HG02852 (cell line): ENCODE results near the gene IMPG2.
"Not testable (repeated sequence)": the region's sequence is repeated elsewhere in the genome, so short reads cannot be mapped to it uniquely, and the experiment has no call there.

Experiments
- ATAC-seq: cut with Tn5 transposase; IDR thresholded peaks from one replicate; pipeline ENCODE4 v1.9.1; 2021; ENCODE audit warnings: mild to moderate bottlenecking, moderate library complexity; ENCODE audit not compliant: unreplicated experiment

Gene IMPG2

GRCh38 chr3:101320475-101320874 lies at the start of gene IMPG2:
Gene IMPG2 (minus strand): TSS chr3:101320575. CDS start chr3:101320372, 203 bp downstream.
- no peak for ATAC-seq

GRCh38 chr3:101362406-101362805 lies 42.0 kb upstream of the IMPG2 start:
- no peak for ATAC-seq

DNA sequence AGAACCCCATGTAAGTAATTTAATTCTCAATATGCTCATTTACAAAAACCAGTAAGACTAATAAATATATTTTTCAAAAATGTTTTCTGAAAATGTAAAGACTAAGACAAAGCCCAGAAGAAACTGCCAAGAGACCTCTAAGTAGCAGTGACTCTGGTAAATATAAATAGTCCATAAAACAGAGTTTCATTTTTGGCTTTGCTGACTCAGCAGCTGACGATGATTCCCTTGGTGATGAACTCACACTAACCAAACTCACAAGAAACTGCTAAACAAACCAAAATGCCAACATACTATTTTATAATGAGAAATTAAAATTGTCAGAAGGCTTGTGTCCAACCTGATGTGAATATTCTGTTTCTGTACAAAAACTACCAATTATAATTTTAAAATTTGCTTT lies 31.5 kb upstream of the IMPG2 start:
- ATAC-seq, result no peak

- no peak for ATAC-seq
Measured at GRCh38 chr3:101340591-101340990, 20.2 kb upstream of the IMPG2 start.

GRCh38 chr3:101333883-101334282 lies 13.5 kb upstream of the IMPG2 start:
- no peak for ATAC-seq

GRCh38 chr3:101329016-101329673 lies 8.8 kb upstream of the IMPG2 start:
- ATAC-seq, result no peak

- ATAC-seq, result no peak
Measured at GRCh38 chr3:101325393-101326134, 5.2 kb upstream of the IMPG2 start.

- no peak for ATAC-seq
Measured at GRCh38 chr3:101319531-101319930, 844 bp downstream of the IMPG2 start.

DNA sequence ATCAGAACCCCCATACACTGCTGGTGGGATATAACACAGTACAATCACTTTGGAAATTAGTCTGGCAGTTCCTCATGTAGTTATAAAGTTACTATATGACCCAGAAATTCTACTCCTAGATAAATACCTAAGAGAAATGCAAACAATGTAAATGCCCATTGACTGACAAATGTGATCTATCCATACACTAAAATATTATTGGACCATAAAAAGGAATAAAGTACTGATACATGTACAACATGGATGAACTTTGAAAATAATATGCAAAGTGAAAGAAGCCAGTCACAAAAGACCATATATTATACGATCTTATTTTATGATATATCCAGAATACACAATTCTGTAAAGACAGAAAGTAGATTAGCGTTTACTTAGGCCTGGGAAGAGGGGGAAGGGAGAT lies 7.8 kb downstream of the IMPG2 start:
- ATAC-seq, result no peak

DNA sequence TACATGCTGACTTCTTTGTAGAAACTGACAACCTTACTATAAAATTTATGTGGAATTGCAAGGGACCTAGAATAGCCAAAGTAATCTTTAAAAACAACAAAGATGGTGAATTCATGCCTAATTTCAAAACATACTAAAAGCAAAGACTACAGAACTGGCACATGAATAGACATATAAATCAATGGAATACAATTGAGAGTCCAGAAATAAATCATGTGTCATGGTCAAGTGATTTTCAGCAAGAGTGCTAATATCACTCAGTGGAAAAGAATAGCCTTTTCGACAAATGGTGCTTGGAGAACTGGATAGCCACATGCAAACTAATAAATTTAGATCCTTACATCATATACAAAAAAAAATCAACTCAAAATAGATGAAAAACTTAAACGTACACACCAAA lies 8.7 kb downstream of the IMPG2 start:
- ATAC-seq, result no peak

- ATAC-seq, result no peak
Measured at GRCh38 chr3:101310978-101311375, 9.4 kb downstream of the IMPG2 start.

DNA sequence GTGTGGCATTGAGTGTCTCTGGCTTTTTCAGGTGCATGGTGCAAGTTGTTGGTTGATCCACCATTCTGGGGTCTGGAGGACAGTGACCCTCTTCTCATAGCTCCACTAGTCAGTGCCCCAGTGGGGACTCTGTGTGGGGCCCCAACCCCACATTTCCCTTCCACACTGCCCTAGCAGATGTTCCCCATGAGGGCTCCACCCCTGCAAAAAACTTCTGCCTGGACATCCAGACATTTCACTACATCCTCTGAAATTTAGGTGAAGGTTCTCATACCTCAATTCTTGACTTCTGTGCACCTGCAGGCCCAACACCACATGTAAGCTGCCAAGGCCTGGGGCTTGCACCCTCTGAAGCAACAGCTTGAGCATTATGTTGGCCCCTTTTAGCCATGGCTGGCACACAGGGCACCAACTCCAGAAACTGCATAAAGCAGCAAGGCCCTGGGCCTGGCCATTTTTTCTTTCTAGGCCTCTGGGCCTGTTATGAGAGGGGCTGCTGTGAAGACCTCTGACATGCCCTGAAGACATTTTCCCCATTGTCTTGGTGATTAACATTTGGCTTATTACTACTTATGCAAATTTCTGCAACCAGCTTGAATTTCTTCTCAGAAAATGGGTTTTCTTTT lies 12.1 kb downstream of the IMPG2 start:
- not testable (repeated sequence) for ATAC-seq

GRCh38 chr3:101303836-101304235 lies 16.5 kb downstream of the IMPG2 start:
- no peak for ATAC-seq

- peak; percentile 70 for ATAC-seq
Measured at GRCh38 chr3:101303089-101303731, 17.2 kb downstream of the IMPG2 start.

GRCh38 chr3:101300073-101300472 lies 20.3 kb downstream of the IMPG2 start:
- ATAC-seq, result no peak

DNA sequence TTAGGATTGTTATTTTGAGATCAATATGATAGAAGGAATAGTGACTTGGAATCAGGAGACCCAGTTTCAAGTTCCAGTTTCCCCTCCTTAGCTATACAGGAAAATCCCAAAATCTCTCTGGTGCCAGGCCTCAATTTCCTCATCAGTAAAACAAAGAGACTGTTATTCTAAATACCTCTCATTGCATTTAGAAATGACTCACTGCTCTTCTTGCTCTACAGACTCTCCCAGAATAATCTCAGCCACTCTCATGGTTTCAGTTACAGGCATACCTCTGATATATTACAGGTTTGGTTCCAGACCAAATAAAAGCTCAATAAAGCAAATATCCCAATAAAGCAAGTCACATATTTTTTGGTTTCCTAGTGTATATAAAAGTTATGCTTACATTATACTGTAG lies 28.3 kb downstream of the IMPG2 start:
- peak; percentile 74 for ATAC-seq

DNA sequence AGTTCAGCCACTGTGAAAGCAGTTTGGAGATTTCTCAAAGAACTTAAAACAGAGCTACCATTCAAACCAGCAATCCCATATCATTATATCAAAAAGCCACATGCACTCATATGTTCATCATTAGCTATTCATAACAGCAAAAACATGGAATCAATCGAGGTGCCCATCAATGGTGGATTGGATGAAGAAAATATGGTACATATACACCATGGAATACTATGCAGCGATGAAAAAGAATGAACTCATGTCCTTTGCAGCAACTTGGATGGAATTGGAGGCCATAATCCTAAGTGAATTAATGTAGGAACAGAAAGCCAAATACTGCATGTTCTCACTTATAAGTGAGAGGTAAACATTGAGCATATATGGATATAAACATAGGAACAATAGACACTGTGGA lies 32.1 kb downstream of the IMPG2 start:
- no peak for ATAC-seq

DNA sequence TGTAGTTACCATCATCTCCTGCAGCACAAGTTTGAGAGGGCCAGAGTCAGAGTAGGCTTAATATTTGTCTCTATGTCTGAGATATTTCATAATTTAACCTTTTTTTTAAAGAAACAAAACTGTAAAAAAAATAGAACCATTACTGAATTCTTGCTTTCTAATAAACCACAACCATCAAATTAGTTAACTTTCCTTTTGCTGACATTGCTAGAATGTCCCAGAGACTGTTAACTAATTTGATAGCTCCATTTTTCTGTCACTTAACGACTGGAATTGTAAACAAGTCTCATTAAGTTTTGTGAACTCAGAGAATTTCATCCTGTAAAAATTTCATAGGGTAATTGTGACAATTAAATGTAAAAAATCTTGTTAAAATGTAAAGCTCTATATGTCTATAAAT lies 35.6 kb downstream of the IMPG2 start:
- no peak for ATAC-seq

GRCh38 chr3:101281521-101282030 lies 38.8 kb downstream of the IMPG2 start:
- ATAC-seq, result no peak

- no peak for ATAC-seq
Measured at GRCh38 chr3:101279765-101280385, 40.5 kb downstream of the IMPG2 start.

DNA sequence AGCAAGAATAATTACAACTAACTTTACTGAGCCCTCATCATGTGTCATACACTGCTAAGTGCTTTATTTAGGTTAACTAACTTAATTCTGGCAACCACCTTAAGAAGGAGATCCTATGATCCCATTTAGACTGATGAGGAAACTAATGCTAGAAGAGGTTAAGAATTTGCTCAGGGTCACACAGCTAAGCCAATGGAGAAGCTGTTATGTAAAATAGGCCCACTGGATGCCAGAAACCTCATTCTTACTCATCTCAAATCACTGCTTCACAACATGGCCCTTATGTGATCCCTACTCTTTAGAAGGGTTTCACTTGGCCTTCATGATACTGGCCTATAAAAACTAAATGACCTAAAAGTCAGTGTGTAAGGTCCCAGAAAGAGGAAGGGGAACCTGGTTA lies 41.2 kb downstream of the IMPG2 start:
- no peak for ATAC-seq
